Natural killer cell (primary cell): ENCODE data around the gene GAGE12J. TPM values are rescaled to one million over a fixed set of nuclear protein-coding genes. Genes with fewer than 3 reads are reported as not detected.

Experiments used
- ATAC-seq, 3 donors: fragments of 150-1000 bp in 2 of 3; fragments of 200-7000 bp in 1 of 3; cut with Tn5 transposase; 1 replicate in 1 of 3; 2 replicates in 2 of 3; pipeline ENCODE4 v1.10.0; 2021; ENCODE audit warnings: mild to moderate bottlenecking in 2 of 3, moderate library complexity in 2 of 3
- DNase-seq, 2 donors: peaks; one replicate each; pipeline versions ENCODE4 v3.0.0 to v3.0.0-alpha.2; 2013 to 2021; ENCODE audit warnings: mixed read lengths in 1 of 2
- H3K27ac ChIP-seq: one replicate; pipeline ENCODE4 v1.5.1; 2013; ENCODE audit warnings: mild to moderate bottlenecking, low read length
- H3K27me3 ChIP-seq: one replicate; pipeline ENCODE4 v1.6.1; 2013; ENCODE audit warnings: low read length; ENCODE audit not compliant: control insufficient read depth, insufficient read depth
- H3K36me3 ChIP-seq: one replicate; pipeline ENCODE4 v1.6.1; 2013; ENCODE audit warnings: low read length; ENCODE audit not compliant: control insufficient read depth, insufficient read depth
- H3K4me1 ChIP-seq: one replicate; pipeline ENCODE4 v1.6.1; 2013; ENCODE audit warnings: low read length; ENCODE audit not compliant: control insufficient read depth, insufficient read depth
- H3K4me3 ChIP-seq: one replicate; pipeline ENCODE4 v1.5.1; 2013; ENCODE audit warnings: low read length
- H3K9me3 ChIP-seq: one replicate; pipeline ENCODE4 v1.6.1; 2013; ENCODE audit warnings: low read length; ENCODE audit not compliant: control insufficient read depth, insufficient read depth
- H3K27ac Mint-ChIP-seq, 2 donors: one replicate each; pipeline ENCODE4 v1.8.0; 2022; ENCODE audit warnings: mild to moderate bottlenecking in 2 of 2, mixed read lengths in 2 of 2, moderate library complexity in 1 of 2
- H3K27me3 Mint-ChIP-seq, 2 donors: one replicate each; pipeline ENCODE4 v1.8.0; 2022; ENCODE audit warnings: low read depth in 2 of 2, mixed read lengths in 2 of 2
- H3K36me3 Mint-ChIP-seq: one replicate; pipeline ENCODE4 v1.8.0; 2022; ENCODE audit warnings: mixed read lengths
- H3K4me1 Mint-ChIP-seq, 2 donors: one replicate each; pipeline ENCODE4 v1.8.0; 2022; ENCODE audit warnings: mixed read lengths in 2 of 2
- H3K4me3 Mint-ChIP-seq: one replicate; pipeline ENCODE4 v1.8.0; 2022; ENCODE audit warnings: mild to moderate bottlenecking, moderate library complexity, mixed read lengths
- H3K9me3 Mint-ChIP-seq, 2 donors: one replicate each; pipeline ENCODE4 v1.8.0; 2022; ENCODE audit warnings: mixed read lengths in 2 of 2
- WGBS: methylation state at CpG from one replicate; pipeline ENCODE4 v1.1.7; 2013; ENCODE audit warnings: missing lambda C conversion rate; ENCODE audit not compliant: insufficient coverage; 5-methylcytosine and 5-hydroxymethylcytosine counted together
- intact Hi-C: fragments of 100-400 bp; cut with micrococcal nuclease; formaldehyde crosslinking; loops from one replicate; pipeline ENCODE4 v1.14.2; 2022
- total RNA-seq, 4 donors: library from RNA; stranded (reverse); fragments of 120-200 nt in 1 of 4; gene quantifications; one replicate each; pipeline versions ENCODE4 v1.2.3 to v1.2.4, GENCODE V29; 2013 to 2022
- TF ChIP-seq, protein P1 (sequence below): fragments of 200-600 bp; IDR thresholded peaks from one replicate; pipeline ENCODE4 v1.8.0; 2022; ENCODE audit warnings: antibody characterized with exemption

Gene GAGE12J
- total RNA-seq, 3 donors from 2014 or later (not counting 1 experiment from before 2014, with no cell fraction given) = not detected

GRCh38 chrX:49287665-49288064, 34.2 kb upstream of the GAGE12J start:
- Mint-ChIP-seq H3K27me3 (peaks cover 6 to 10% of the 10 kb centered on the region in 2 donors), H3K4me1 (peaks cover 20% of the 10 kb centered on the region in 2 donors), H3K4me3 (no peak overlapping the region), H3K9me3 (no peaks in the 10 kb centered on the region), H3K36me3 (no peaks in the 10 kb centered on the region), H3K27ac (no peak overlapping the region)
- peaks cover 13% of the 10 kb centered on the region for H3K4me1 ChIP-seq
- TF ChIP-seq, protein P1, sequence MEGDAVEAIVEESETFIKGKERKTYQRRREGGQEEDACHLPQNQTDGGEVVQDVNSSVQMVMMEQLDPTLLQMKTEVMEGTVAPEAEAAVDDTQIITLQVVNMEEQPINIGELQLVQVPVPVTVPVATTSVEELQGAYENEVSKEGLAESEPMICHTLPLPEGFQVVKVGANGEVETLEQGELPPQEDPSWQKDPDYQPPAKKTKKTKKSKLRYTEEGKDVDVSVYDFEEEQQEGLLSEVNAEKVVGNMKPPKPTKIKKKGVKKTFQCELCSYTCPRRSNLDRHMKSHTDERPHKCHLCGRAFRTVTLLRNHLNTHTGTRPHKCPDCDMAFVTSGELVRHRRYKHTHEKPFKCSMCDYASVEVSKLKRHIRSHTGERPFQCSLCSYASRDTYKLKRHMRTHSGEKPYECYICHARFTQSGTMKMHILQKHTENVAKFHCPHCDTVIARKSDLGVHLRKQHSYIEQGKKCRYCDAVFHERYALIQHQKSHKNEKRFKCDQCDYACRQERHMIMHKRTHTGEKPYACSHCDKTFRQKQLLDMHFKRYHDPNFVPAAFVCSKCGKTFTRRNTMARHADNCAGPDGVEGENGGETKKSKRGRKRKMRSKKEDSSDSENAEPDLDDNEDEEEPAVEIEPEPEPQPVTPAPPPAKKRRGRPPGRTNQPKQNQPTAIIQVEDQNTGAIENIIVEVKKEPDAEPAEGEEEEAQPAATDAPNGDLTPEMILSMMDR = no peak
- no peaks in the 10 kb centered on the region for H3K27me3 ChIP-seq
- H3K27ac ChIP-seq = no peak overlapping the region
- DNase-seq (no peak), ATAC-seq (peak in 1 of 3 donors; percentile 21)
- WGBS = 100% methylated on average over 1 of the region's 1 CpG
- no peaks in the 10 kb centered on the region for H3K36me3 ChIP-seq
- no peaks in the 10 kb centered on the region for H3K9me3 ChIP-seq
- intact Hi-C loops = no loop called here
- H3K4me3 ChIP-seq = no peak overlapping the region

GRCh38 chrX:49290215-49290614, 31.6 kb upstream of the GAGE12J start:
- ATAC-seq = no peak
- 66% methylated on average over 6 of the region's 7 CpGs for WGBS
- H3K27ac Mint-ChIP-seq = no peak overlapping the region

GRCh38 chrX:49291615-49292337, 30.1 kb upstream of the GAGE12J start:
- H3K27ac ChIP-seq = no peak overlapping the region
- peak; percentile 61 to 77 for DNase-seq
- Mint-ChIP-seq H3K36me3 (no peaks in the 10 kb centered on the region), H3K9me3 (no peaks in the 10 kb centered on the region), H3K27me3 (peaks cover 6 to 25% of the 10 kb centered on the region in 2 donors), H3K27ac (no peak overlapping the region), H3K4me3 (no peak overlapping the region), H3K4me1 (peaks cover 20% of the 10 kb centered on the region in 2 donors)
- 29% methylated on average over 11 of the region's 11 CpGs for WGBS
- H3K9me3 ChIP-seq = no peaks in the 10 kb centered on the region
- H3K27me3 ChIP-seq = no peaks in the 10 kb centered on the region
- TF ChIP-seq, protein P1 = peak; percentile 51
- no peaks in the 10 kb centered on the region for H3K36me3 ChIP-seq
- H3K4me1 ChIP-seq = peaks cover 13% of the 10 kb centered on the region
- no peak overlapping the region for H3K4me3 ChIP-seq
- ATAC-seq = peak; percentile 77 to 86 (median 85)
- intact Hi-C loops = no loop called here

More at GRCh38 chrX:49290215-49290614, 31.6 kb upstream of the GAGE12J start:
- DNase-seq = no peak
- H3K27me3 Mint-ChIP-seq = peaks cover 6 to 10% of the 10 kb centered on the region in 2 donors
- intact Hi-C loops = no loop called here
- no peaks in the 10 kb centered on the region for H3K36me3 ChIP-seq
- no peak overlapping the region for H3K4me3 Mint-ChIP-seq
- peaks cover 20% of the 10 kb centered on the region in 2 donors for H3K4me1 Mint-ChIP-seq
- peaks cover 13% of the 10 kb centered on the region for H3K4me1 ChIP-seq
- H3K27me3 ChIP-seq = no peaks in the 10 kb centered on the region
- H3K36me3 Mint-ChIP-seq = no peaks in the 10 kb centered on the region
- no peaks in the 10 kb centered on the region for H3K9me3 ChIP-seq
- H3K9me3 Mint-ChIP-seq = no peaks in the 10 kb centered on the region
- no peak overlapping the region for H3K4me3 ChIP-seq
- no peak overlapping the region for H3K27ac ChIP-seq
- TF ChIP-seq, protein P1 = no peak
